Vagina (tissue), 2 donors: ENCODE data around the gene FXYD1.
A peak's percentile ranks its signal among the peaks of the same experiment; 100 is the strongest.

ENCODE experiments used
- POLR2A ChIP-seq, 2 donors: fragments of 450-650 bp; IDR thresholded peaks; one replicate each; pipeline ENCODE4 v1.6.1; 2017; ENCODE audit warnings: antibody characterized with exemption in 2 of 2, mild to moderate bottlenecking in 2 of 2, moderate library complexity in 2 of 2
- TF ChIP-seq, protein P1 (sequence below), 3 experiments: fragments of 450-650 bp in 2 of 3; fragments of 200-600 bp in 1 of 3; sonication (generic) in 1 of 3; IDR thresholded peaks; one replicate each; pipeline ENCODE4 v1.5.1; 2017 to 2019; ENCODE audit warnings: antibody characterized with exemption in 3 of 3, mild to moderate bottlenecking in 2 of 3, moderate library complexity in 2 of 3

DNA sequence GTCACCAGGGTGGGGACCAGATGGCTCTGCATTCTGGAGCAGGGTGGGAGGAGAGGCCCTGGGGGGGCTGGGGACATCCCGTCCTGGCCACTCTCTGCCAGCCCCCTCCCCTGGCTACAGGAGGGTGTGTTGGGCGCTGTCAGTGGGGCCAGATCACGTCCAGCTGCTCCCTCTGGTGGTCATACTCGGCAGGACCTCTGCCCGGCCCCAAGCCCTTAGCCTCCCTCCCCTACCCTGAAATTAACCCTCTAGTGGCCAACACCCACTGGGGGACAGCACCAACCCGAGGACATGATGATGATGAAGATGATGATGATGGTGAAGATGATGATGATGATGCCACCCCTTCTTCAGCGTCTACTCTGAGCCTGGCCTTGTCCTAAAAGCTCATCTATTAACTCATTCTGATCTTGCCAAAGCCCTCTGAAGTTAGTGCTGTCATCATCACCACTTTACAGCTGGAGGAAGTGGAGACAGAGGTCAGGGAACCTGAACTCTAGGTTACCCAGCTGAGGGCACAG, 3.2 kb upstream of the FXYD1 start:
- TF ChIP-seq, protein P1, sequence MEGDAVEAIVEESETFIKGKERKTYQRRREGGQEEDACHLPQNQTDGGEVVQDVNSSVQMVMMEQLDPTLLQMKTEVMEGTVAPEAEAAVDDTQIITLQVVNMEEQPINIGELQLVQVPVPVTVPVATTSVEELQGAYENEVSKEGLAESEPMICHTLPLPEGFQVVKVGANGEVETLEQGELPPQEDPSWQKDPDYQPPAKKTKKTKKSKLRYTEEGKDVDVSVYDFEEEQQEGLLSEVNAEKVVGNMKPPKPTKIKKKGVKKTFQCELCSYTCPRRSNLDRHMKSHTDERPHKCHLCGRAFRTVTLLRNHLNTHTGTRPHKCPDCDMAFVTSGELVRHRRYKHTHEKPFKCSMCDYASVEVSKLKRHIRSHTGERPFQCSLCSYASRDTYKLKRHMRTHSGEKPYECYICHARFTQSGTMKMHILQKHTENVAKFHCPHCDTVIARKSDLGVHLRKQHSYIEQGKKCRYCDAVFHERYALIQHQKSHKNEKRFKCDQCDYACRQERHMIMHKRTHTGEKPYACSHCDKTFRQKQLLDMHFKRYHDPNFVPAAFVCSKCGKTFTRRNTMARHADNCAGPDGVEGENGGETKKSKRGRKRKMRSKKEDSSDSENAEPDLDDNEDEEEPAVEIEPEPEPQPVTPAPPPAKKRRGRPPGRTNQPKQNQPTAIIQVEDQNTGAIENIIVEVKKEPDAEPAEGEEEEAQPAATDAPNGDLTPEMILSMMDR (IDR thresholded peaks at IDR 0.05) = peak; percentile 91 to 97 (median 91)
- no peak for TF ChIP-seq POLR2A (IDR thresholded peaks at IDR 0.05)
